HepG2 (cell line): Measurements from ENCODE around the gene RBM28. TPM values are rescaled to one million over a fixed set of nuclear protein-coding genes. Genes with fewer than 3 reads are reported as not detected.
A peak's percentile ranks its signal among the peaks of the same experiment; 100 is the strongest.

Source experiments
- DNMT1 ChIP-seq: sonication (generic); formaldehyde crosslinking; IDR thresholded peaks from 2 replicates; pipeline ENCODE4 v1.5.1; 2020; ENCODE audit warnings: mild to moderate bottlenecking, missing genetic modification reagents
- KAT2B ChIP-seq: fragments of 150-350 bp; IDR thresholded peaks from 2 replicates; pipeline ENCODE4 v1.6.1; 2014; ENCODE audit warnings: low read depth, low read length, borderline replicate concordance
- KLF16 ChIP-seq, 2 experiments: sonication (generic) in 1 of 2; formaldehyde crosslinking in 1 of 2; IDR thresholded peaks; 2 replicates each; pipeline versions ENCODE4 v1.6.1 to v1.8.0; 2016 to 2023; ENCODE audit warnings: missing genetic modification reagents in 2 of 2, missing compliant biosample characterization in 1 of 2
- MEIS2 ChIP-seq: sonication (generic); formaldehyde crosslinking; IDR thresholded peaks from 2 replicates; pipeline ENCODE4 v1.9.0; 2021; ENCODE audit warnings: mild to moderate bottlenecking, missing genetic modification reagents
- MIER2 ChIP-seq: IDR thresholded peaks from 2 replicates; pipeline ENCODE4 v1.6.1; 2016; ENCODE audit warnings: missing biosample characterization, missing genetic modification reagents
- NONO ChIP-seq, 2 experiments: fragments of 450-650 bp in 1 of 2; sonication (generic) in 1 of 2; formaldehyde crosslinking in 1 of 2; IDR thresholded peaks in 1 of 2; conservative IDR thresholded peaks in 1 of 2; 2 replicates each; pipeline versions ENCODE4 v1.6.1 to v1.8.0; 2017 to 2022; ENCODE audit warnings: mild to moderate bottlenecking in 1 of 2, missing genetic modification reagents in 1 of 2, moderate library complexity in 1 of 2
- PHF5A ChIP-seq: IDR thresholded peaks from one replicate; pipeline ENCODE4 v1.6.1; 2018; ENCODE audit warnings: low read depth, missing genetic modification reagents; ENCODE audit not compliant: unreplicated experiment
- RFX5 ChIP-seq: IDR thresholded peaks from 2 replicates; pipeline ENCODE4 v1.6.1; 2011; ENCODE audit warnings: low read depth, low read length, improper control_type of control experiment
- TEAD3 ChIP-seq: optimal IDR thresholded peaks from 2 replicates; pipeline ENCODE3; 2016; ENCODE audit warnings: borderline replicate concordance
- TMF1 ChIP-seq: sonication (generic); formaldehyde crosslinking; IDR thresholded peaks from 2 replicates; pipeline ENCODE4 v1.8.1; 2022; ENCODE audit warnings: low read depth, missing genetic modification reagents
- TSC22D2 ChIP-seq: sonication (generic); formaldehyde crosslinking; IDR thresholded peaks from 2 replicates; pipeline ENCODE4 v1.5.1; 2020; ENCODE audit warnings: missing genetic modification reagents, mild to moderate bottlenecking, borderline replicate concordance
- ZNF230 ChIP-seq: sonication (generic); formaldehyde crosslinking; IDR thresholded peaks from 2 replicates; pipeline ENCODE4 v1.4.0; 2020; ENCODE audit warnings: mild to moderate bottlenecking, missing genetic modification reagents
- ZNF382 ChIP-seq: sonication (generic); formaldehyde crosslinking; IDR thresholded peaks from 2 replicates; pipeline ENCODE4 v1.5.0; 2020; ENCODE audit warnings: missing genetic modification reagents, mild to moderate bottlenecking, borderline replicate concordance
- ZNF547 ChIP-seq: sonication (generic); formaldehyde crosslinking; IDR thresholded peaks from 2 replicates; pipeline ENCODE4 v1.5.1; 2020; ENCODE audit warnings: mild to moderate bottlenecking, missing genetic modification reagents
- ZNF552 ChIP-seq: sonication (generic); formaldehyde crosslinking; IDR thresholded peaks from 2 replicates; pipeline ENCODE4 v1.9.0; 2022; ENCODE audit warnings: missing genetic modification reagents, mild to moderate bottlenecking, borderline replicate concordance
- ZNF775 ChIP-seq: sonication (generic); formaldehyde crosslinking; IDR thresholded peaks from 2 replicates; pipeline ENCODE4 v1.4.0; 2020; ENCODE audit warnings: missing genetic modification reagents, mild to moderate bottlenecking, moderate library complexity, borderline replicate concordance
- ZNF776 ChIP-seq: sonication (generic); formaldehyde crosslinking; IDR thresholded peaks from 2 replicates; pipeline ENCODE4 v1.4.0; 2020; ENCODE audit warnings: mild to moderate bottlenecking, missing genetic modification reagents
- ZNF841 ChIP-seq: sonication (generic); formaldehyde crosslinking; IDR thresholded peaks from 2 replicates; pipeline ENCODE4 v1.8.1; 2023; ENCODE audit warnings: missing genetic modification reagents, borderline replicate concordance
- polyA plus RNA-seq, 8 experiments: library from polyadenylated mRNA; depleted of rRNA in 3 of 8; stranded (reverse) in 7 of 8; unstranded in 1 of 8; fragments of >200 nt; fragmentation: Illumina TruSeq in 4 of 8; extraction: Trizol in 4 of 8; gene quantifications; 2 replicates each; pipeline versions ENCODE4 v1.2.1 to v1.2.3, GENCODE V29; 2011 to 2016; ENCODE audit warnings: low read depth in 4 of 8, missing spikeins in 1 of 8, mixed read lengths in 1 of 8; ENCODE audit not compliant: insufficient read depth in 1 of 8
- total RNA-seq, 5 experiments: library from RNA; depleted of rRNA; stranded (reverse); fragments of >200 nt; fragmentation: Illumina TruSeq; extraction: Trizol; gene quantifications; 2 replicates each; pipeline ENCODE4 v1.2.3, GENCODE V29; 2016; ENCODE audit warnings: low read depth in 1 of 5
- TF ChIP-seq, protein P1 (sequence below): IDR thresholded peaks from 2 replicates; pipeline ENCODE4 v1.6.1; 2012; ENCODE audit warnings: low read depth, low read length, improper control_type of control experiment
- TF ChIP-seq, protein P2 (sequence below): sonication (generic); formaldehyde crosslinking; IDR thresholded peaks from 2 replicates; pipeline ENCODE4 v1.5.0; 2020; ENCODE audit warnings: mild to moderate bottlenecking, missing genetic modification reagents
- TF ChIP-seq, protein P3 (sequence below): sonication (generic); formaldehyde crosslinking; IDR thresholded peaks from 2 replicates; pipeline ENCODE4 v1.4.0; 2020; ENCODE audit warnings: mild to moderate bottlenecking, missing genetic modification reagents
- TF ChIP-seq, protein P4 (sequence below): sonication (generic); formaldehyde crosslinking; IDR thresholded peaks from 2 replicates; pipeline ENCODE4 v1.4.0; 2020; ENCODE audit warnings: mild to moderate bottlenecking, missing genetic modification reagents

Gene RBM28
- total and polyA plus RNA-seq, 2 of the 13 experiments (the other 11 are each of a cell fraction or from before 2014, with no cell fraction given), result 20.5 to 49.0 TPM

DNA sequence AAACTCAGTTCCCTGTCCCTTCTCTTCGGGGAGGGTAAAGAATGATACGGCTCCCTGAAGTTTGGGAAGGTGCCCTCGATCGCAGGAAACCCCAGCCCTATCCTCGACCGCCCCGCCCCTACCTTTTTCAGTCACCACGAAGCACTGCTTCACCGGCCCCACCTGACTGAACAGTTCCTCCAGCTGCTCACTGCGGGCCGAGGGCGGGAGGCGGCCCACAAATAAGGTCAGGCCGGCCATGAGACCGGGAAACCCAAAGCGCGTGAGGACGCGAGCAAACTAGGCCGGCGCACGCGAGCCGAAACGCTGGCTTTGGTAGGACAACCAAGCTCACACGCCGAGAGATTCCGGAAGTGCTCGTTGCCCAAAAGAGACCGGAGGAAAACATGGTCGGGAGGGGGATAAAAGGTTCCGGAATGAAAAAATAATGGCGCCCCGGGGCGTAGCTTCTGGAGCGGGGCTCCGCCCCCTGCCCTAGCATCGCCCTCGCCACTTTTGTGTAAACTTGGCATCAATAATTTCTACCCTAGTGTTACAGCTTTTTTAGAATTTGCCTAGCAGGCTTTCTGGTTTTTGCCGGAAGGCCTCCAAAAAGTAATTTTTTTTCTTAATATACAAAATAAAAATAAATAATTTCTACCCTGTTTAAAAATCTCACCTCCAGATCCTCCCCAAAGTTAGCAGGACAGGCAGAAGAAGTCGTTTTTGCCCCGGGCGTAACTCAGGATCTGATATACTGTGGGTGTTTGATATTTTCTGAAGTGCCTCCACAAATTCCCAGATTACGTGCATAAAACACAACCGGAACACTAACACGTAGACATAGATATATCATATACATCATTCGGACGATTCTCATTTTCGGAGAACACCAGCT, at the start of gene RBM28 (continued):
- TF ChIP-seq, protein P1, sequence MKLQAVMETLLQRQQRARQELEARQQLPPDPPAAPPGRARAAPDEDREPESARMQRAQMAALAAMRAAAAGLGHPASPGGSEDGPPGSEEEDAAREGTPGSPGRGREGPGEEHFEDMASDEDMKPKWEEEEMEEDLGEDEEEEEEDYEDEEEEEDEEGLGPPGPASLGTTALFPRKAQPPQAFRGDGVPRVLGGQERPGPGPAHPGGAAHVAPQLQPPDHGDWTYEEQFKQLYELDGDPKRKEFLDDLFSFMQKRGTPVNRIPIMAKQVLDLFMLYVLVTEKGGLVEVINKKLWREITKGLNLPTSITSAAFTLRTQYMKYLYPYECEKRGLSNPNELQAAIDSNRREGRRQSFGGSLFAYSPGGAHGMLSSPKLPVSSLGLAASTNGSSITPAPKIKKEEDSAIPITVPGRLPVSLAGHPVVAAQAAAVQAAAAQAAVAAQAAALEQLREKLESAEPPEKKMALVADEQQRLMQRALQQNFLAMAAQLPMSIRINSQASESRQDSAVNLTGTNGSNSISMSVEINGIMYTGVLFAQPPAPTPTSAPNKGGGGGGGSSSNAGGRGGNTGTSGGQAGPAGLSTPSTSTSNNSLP, result peak; percentile 69
- TF ChIP-seq ZNF547 (CRISPR knock-in tag), result peak; percentile 100
- peak; percentile 96 for TF ChIP-seq PHF5A
- peak; percentile 75; the same call in 1 of the 2 replicates for TF ChIP-seq MEIS2 (CRISPR knock-in tag)
- no peak for TF ChIP-seq ZNF382
- peak; percentile 96 for TF ChIP-seq ZNF841 (CRISPR knock-in tag)
- TF ChIP-seq, protein P2, sequence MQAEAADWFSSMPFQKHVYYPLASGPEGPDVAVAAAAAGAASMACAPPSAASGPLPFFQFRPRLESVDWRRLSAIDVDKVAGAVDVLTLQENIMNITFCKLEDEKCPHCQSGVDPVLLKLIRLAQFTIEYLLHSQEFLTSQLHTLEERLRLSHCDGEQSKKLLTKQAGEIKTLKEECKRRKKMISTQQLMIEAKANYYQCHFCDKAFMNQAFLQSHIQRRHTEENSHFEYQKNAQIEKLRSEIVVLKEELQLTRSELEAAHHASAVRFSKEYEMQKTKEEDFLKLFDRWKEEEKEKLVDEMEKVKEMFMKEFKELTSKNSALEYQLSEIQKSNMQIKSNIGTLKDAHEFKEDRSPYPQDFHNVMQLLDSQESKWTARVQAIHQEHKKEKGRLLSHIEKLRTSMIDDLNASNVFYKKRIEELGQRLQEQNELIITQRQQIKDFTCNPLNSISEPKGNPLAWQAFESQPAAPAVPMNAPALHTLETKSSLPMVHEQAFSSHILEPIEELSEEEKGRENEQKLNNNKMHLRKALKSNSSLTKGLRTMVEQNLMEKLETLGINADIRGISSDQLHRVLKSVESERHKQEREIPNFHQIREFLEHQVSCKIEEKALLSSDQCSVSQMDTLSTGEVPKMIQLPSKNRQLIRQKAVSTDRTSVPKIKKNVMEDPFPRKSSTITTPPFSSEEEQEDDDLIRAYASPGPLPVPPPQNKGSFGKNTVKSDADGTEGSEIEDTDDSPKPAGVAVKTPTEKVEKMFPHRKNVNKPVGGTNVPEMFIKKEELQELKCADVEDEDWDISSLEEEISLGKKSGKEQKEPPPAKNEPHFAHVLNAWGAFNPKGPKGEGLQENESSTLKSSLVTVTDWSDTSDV (CRISPR knock-in tag), result peak; percentile 98
- TF ChIP-seq KAT2B, result no peak
- TF ChIP-seq ZNF230 (CRISPR knock-in tag), result peak; percentile 98
- no peak for TF ChIP-seq NONO (IDR thresholded peaks at IDR 0.05)
- peak; percentile 82 for TF ChIP-seq NONO (CRISPR knock-in tag; conservative IDR thresholded peaks at IDR 0.05)
- TF ChIP-seq RFX5, result no peak
- TF ChIP-seq, protein P3, sequence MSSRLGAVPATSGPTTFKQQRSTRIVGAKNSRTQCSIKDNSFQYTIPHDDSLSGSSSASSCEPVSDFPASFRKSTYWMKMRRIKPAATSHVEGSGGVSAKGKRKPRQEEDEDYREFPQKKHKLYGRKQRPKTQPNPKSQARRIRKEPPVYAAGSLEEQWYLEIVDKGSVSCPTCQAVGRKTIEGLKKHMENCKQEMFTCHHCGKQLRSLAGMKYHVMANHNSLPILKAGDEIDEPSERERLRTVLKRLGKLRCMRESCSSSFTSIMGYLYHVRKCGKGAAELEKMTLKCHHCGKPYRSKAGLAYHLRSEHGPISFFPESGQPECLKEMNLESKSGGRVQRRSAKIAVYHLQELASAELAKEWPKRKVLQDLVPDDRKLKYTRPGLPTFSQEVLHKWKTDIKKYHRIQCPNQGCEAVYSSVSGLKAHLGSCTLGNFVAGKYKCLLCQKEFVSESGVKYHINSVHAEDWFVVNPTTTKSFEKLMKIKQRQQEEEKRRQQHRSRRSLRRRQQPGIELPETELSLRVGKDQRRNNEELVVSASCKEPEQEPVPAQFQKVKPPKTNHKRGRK (CRISPR knock-in tag), result 0 out of 2 replicates have a peak, but pooled peaks have one; percentile 49
- peak; percentile 97 for TF ChIP-seq ZNF775
- TF ChIP-seq MIER2, result peak; percentile 82
- TF ChIP-seq DNMT1, result no peak
- TF ChIP-seq TMF1 (CRISPR knock-in tag), result peak; percentile 100
- TF ChIP-seq, protein P4, sequence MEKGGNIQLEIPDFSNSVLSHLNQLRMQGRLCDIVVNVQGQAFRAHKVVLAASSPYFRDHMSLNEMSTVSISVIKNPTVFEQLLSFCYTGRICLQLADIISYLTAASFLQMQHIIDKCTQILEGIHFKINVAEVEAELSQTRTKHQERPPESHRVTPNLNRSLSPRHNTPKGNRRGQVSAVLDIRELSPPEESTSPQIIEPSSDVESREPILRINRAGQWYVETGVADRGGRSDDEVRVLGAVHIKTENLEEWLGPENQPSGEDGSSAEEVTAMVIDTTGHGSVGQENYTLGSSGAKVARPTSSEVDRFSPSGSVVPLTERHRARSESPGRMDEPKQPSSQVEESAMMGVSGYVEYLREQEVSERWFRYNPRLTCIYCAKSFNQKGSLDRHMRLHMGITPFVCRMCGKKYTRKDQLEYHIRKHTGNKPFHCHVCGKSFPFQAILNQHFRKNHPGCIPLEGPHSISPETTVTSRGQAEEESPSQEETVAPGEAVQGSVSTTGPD (CRISPR knock-in tag), result no peak
- TF ChIP-seq TEAD3 (CRISPR knock-in tag), result peak; percentile 87
- peak; percentile 93 for TF ChIP-seq ZNF552
- TF ChIP-seq ZNF776 (CRISPR knock-in tag), result peak; percentile 94
- peak; percentile 99 for TF ChIP-seq TSC22D2
- TF ChIP-seq KLF16 (CRISPR knock-in tag; IDR thresholded peaks at IDR 0.05), result peak; percentile 96 to 100
